ENCODE results near the gene NHS.
"Not testable (repeated sequence)": the region's sequence is repeated elsewhere in the genome, so short reads cannot be mapped to it uniquely, and the experiment has no call there.

The NHS gene

DNA sequence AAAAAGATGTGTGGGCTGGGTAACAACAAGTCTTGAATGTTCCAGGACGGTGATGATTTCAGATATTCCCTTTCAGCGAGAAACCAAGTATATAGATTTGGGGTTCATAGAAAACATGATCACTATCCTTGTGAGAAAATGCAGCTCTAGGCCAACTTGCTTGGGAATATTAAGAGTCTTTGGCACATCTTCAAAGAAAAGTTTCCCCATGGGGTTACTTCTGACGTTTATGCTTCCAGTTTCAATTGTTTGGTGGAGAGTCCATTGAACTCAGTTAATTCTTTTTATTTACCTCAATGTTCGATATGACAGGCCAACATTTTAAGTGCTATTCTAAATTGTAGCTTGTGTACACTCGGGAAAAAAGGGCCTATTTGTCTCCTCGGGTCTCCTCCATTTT lies 126.7 kb downstream of the NHS start:
- DNase-seq, result no peak

DNA sequence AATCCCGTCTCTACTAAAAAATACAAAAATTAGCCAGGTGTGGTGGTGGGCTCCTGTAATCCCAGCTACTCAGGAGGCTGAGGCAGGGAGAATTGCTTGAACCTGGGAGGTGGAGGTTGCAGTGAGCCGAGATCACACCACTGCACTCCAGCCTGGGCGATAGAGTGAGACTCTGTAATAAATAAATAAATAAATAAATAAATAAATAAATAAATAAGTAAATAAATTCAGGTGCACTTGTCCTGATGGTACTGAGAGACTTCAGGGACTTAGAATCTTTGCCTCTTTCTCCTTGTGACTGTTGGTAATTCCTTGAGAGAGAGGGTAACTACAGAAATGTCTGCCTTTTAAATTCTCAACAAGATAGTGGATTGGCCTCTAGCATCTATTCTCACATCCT lies 131.4 kb downstream of the NHS start:
- not testable (repeated sequence) for DNase-seq

DNA sequence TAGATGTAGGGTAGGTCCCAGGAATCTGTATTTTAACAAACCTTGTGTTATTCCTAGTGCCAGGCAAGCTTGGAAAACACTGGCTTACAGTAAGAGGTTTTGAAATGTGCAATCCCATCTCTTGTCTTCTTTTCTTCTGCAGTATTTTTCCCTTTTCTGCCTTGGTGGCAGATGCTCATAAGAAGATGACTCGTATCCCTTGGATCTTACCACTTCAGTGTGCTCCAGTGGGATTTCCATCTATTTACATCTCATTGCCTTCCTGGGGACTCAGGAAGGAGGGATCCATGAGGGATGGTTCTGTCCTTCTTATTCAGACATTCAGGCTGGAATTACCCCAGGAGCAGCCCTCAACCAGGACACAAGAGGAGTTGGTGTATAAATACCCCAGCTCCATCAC lies 136.6 kb downstream of the NHS start:
- no peak for DNase-seq

DNA sequence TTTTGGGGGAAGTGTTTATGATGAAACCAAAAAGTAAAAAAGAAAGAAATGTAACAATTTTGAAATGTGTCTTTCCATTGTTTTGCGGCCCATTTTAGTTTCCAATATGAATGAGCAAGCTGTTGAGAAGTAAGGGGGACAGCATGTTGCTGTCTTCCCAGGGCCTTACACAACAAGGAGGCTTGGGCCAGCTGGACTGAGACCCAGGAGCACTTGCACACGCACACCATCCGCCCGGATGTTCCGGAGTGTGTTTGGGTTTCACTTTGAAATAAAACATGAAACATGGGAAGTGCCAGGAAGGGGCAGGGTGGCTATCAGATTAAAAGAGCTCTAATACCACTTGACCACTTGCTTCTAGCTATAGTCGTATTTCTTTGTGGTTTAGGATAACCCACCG lies 144.4 kb downstream of the NHS start:
- DNase-seq, result no peak

DNA sequence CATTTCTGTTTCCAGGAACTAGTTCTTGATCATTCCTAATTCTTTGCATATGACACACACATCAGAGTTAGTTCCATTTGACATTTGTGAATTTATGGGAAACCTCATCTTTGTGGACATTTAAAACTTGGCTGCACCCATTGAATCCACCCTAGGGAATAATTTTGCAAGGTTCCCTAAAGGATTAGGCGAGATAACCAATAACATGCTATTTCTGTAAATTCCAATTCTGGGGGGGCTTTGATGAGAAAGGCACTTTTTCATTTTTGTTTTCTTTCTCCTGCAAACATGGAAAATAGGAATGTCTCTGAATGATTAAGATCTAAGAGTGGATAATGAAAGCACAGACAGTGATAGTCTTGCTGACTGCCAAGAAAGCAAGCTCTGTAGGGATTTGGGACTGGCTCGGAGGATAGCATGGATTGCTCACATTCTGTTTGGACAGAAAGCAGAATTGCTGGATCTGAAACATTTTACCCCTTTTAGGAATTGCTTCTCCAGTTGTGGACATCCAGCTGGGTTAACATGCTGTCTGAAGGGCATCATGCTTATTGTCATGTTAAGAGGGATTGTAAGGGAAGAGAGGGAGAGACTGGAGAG lies 145.1 kb downstream of the NHS start:
- DNase-seq, result no peak

DNA sequence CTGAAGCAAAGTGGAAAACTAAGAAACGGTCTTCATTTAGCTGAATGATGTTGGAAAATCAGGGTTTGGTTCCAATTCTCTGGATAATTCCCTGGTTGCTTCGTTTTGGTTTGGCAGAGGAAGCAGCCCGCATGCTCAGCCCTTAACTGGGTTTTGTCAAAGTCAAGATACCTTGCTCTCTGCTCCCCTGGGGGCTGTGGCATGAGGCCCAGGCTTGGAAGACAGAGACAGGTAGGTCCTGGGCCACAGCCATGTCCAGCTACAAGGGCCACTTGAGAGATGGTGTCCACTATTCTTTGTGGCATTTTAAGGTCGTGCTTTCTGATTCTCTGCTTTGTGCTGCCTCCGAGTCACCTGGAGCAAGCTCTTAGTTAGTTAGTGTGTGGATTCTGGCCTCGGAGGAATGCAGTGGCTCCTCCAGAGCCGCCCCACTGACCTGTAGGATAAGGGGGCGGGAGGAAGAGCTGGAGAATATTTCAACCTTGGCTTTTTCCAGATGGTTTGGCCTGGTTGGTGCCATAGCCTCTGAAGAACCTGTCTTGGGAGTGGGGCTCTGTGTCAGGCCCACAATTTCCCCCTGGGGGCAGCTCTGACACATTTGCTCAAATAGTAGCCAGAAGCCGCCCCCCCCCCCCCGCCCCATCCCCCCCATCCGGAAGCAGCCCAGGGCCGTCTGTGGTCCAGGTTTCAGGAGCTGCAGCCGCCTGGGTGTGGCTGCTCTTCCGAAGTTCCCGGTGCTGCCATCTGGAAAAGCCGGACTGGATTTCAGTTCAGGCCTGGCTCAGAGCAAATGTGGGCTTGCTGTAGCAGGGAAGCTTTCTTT lies 147.1 kb downstream of the NHS start:
- DNase-seq, result no peak

DNA sequence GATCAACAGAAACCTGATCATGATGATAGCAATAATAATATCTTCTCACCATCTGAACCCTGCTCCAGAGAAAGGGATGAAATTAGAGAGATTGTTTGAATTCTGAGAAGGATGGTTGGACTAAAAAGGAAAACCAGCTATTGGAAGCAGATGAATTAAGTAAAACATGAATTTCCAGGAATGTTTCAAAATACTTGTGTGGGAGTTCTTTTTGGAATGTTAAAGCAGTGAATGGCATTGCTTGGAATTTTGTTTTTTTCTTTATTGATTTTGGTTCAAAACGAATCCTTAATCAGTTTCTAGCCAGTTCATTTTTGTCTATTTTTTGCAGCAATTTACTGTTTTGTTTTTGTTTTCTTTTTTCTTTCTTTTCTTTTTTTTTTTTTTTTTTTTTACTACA lies 150.3 kb downstream of the NHS start:
- DNase-seq, result no peak

DNA sequence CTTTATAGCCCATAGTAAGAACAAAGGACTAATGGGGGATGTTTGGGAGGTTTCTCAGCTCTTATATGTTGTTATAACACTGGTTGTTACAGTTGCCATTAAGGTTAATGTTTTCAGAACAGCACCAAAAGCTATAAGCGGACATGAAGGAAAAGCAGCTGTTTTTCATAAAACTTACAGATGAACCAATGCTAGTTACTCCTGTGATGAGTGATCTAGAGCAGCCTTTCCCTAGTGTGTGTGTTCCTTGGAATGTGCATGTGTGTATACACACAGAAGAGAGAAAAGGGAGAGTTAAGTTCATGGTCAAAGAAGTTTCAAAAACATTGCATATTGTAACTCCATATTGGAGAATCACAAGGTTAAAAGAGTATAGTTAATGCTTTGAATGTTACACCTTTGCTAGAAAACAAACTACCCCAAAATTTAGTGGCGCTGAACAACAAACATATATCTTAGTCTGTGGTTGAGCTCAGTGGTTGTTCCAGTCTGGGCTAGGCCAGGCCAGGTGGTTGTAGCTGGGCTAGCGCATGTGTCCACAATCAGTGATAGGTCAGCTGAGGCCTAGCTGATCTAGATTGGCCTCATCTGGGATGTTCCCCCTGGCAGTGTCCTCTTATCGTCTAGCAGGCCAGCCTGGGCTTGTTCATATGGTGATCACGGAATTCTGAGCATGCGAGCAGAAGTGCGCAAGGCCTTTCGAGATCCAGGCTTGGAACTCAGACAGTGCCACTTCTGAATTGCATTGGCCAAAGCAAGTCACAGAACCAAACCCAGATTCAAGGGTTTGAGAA lies 151.0 kb downstream of the NHS start:
- DNase-seq, result no peak

DNA sequence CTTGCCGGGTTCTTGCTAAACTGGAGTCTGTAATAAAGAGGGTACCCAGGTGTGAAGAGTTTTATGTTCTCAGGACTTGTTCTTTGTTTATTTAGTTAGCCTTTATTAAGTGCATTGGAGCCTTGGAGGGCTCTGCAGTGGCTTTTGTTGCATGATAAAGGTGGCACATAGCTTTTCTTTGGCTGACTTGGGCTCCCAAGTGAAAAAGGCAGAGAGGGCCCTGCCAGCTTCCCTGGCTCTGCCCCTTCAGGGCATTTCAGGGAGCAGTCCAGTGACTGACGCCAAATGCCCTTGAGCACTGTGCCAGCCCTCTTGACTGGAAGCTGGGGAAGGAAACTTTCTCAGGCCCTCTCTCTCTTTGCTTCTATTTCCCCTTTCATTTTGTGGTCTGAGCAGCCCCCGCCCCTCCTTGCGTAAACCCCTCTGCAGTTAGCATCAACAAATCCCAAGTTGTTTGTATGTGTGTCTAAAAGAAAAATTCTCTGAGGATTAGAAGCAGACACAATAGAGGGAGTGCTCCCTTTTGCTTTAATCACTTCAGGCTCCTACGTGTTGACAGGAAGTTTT lies 152.2 kb downstream of the NHS start:
- DNase-seq, result peak; percentile 33

DNA sequence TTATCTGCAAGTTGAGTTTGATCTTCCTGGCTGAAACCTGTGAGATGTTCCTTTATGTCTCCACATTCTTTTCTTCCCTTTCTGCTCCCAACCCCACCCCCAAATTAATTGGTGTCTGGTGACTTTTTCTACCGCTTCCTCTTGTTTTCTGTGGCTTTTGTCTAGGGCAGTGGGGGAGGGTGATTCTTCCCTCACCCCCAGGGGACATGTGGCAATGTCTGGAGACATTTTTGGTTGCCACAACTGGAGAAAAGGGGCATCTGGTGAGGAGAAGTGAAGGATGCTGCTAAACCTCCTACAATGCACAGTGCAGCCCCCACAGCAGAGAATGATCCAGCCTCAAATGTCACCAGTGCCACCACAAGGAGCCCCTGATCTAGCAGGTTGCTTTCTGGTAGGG lies 152.9 kb downstream of the NHS start:
- DNase-seq, result peak; percentile 39

DNA sequence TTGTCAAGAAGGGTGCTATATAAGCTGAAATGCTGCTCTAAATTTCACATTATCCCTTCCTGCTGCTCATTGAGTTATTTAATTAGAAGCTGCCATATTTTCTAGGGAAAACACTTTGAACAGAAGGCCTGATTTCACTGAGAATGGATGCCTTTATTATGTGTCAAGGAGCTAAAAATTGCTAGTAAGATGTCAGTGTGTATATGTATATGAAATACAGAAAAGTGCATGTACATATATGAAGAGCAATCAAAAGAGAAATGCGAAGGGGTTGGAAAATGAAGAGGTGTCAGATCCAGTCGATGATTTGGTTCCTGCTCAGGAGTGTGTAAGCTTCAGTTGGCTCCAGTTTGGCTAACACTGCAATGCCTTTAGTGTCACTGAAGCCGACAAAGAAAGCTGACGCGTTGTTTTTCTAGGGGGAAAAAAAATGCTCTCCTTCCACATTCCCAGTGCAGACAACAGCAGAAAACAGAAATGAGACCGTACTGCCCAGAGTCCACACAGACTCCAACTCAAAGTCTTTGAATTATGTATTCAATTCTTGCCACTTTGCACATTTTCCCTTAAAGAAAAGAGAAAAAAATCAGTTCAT lies 154.2 kb downstream of the NHS start:
- no peak for DNase-seq

DNA sequence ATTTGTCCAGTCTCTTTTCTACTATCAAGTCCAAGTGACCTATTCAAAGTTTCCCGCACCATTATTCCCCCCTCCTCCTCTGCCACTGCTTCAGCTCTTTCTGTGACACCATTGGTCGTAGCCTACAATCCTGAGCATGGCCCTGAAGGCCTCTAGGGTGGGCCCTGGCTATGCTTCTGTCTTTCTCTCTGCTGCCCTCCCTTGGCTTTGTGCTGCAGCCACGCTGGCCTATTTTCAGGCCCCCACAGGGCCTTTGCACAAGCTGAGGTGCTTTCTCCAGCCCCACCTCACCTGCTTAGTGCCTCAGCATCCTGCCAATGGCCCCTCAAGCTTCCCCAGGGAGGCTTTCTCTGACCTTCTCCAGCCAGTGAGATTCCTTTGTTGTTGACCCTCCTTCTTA lies 156.5 kb downstream of the NHS start:
- no peak for DNase-seq

DNA sequence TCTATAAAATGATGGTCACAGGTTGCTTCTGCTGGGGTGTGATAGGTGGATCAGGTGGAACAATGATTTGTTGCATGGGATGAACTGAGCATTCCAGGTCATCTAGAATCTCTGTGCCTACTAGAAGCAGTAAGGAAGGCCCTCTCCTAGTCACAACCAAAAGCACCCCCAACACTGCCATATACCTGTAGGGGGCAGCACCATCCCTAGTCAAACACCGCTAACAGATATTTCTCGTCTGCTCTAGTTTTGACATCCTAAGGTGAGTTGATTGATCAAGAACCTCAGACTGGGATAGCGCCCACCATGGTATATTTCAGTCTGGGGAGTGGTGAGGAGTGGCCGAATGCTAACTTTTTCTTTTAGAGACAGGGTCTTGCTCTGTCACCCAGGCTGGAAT lies 160.2 kb downstream of the NHS start:
- no peak for DNase-seq

DNA sequence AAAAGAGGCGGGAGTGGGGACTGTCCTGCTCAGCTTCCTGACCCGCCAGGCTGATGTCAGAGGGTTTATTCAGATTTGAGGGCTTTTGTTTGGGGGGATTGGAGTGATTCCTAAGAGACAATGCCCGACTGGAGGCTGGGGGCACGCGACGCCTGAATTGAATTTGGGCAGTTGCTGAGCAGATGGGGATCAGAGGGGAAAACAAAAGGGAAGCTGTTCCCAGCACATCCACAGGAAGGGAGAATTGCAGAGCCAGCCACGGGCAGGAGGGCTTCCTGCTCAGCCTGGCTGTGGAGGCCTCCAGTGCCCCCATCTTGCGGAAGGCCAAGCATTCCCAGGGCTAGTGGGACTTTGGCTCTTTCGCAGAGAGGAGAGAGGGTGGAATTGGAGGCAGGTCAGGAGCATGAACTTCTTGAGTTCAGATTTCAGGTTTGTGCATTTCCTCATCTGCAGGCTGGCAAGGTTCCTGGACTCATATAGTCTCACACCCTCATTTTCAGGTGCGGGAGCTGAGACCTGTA lies 162.8 kb downstream of the NHS start:
- no peak for DNase-seq

DNA sequence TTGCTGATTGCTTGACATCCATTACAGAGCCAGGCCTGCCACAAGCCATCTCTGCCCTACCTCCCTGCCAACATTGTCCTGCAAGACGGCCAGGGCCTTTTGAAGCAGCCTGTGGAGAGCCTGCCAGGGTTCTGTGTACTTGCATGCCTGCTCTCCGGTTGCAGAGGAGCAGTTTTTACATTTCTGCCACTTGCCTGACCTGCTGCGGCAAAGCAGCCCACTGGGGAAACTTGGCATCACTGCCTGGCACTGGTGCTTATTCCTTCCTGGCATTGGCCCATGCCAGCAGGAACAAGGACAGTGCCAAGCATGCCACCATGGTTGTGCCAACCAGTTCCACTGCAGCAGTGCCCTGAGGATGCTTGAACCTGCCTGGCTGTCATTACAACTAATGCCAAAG lies 167.1 kb downstream of the NHS start:
- no peak for DNase-seq

DNA sequence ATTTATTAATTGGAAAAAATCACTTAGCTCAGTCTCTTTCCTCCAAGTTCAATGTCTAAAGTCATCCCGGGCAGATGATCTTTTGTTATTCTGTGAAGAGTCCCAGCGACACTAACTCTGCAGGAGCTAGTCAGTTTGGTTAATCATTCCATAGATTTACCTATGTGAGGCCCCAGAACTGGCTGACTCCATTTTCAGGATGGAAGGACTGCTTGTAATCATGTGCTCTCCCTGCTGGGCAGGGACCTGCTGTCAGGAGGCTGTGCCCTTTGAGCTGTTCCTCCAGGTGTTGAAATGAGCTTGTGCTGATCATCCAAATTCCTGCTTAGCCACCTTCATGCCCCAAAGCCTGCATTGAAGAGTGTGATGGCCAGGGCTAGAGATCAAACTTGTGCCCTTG lies 169.8 kb downstream of the NHS start:
- DNase-seq, result no peak

DNA sequence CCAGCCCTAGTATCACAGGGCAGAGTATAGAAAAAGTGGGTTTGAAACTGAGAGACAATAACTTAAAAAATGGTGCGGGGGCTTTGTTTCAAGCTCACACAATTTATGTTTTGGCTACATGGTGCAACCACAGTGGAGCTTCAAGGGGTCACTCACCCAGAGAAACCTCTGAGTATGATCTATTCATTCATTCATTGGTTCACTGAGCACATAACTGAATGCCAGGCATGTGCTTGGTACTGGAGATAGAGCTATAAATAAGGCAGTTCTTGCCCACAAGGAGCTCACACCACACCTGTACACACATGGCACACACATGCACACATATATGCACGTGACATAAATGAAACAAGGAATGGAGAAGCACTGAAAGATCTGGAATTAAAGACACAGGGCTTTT lies 171.4 kb downstream of the NHS start:
- no peak for DNase-seq

DNA sequence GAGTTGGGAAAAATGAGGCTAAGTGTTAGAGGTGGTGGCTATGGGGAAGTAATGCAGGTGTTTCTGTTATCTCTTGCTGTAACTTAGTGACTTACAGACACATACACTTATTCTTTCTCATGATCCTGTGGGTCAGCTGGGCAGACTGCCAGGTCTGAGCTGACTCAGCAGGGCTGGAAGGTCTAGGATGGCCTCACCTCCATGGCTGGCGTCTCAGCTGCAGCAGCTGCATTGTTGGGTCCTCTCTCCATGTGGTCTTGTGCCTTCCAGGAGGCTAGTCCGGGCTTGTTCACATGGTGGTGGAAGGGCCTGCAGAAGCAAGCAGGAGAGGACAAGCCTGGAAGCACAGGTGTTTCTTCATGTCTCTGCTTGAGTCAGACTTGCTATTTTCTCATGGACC lies 172.7 kb downstream of the NHS start:
- no peak for DNase-seq

DNA sequence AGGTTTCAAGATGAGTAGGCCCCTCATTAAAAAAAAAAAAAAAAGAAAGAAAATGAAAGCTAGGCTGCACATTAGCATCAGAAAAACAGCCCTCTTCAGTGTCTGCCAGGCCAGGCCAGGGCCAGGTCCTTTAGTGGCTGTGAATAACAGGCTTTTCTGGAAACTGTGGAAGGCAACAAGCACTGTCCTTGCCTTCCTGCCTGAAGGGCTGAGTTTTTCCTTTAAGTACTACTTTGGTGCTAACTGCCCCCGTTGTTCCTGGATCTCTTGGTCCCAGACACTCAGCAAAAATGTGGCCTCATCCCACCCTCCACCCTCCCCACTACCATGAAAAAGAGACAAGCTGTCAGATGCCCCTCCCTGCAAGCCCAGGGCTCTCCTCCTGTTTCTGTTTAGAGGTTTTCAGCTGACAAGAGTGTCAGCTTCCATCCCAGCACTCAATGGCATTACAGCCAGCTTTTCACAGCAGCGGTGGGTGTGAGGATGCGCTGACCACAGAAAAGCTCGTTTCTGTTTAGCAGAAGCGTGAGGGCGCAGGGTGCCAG lies 174.2 kb downstream of the NHS start:
- no peak for DNase-seq

DNA sequence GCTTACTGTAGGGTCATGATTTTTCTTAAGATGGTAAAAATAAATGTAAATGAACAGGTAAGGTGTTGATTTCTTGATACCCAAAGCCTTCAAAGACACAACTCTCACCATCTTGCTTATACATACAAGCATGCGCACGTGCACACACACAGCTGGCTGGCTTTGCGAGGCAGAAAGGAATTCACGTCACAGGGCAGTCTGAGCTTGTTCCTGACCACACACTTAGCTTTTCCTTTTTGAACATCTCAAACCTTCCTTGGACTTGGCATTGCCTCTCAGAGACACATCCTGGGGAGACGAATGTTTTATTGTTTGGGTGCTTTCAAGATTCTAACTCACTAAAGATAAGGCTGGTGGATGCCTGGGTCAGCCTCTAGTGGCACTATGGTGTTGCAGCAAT lies 175.0 kb downstream of the NHS start:
- DNase-seq, result no peak

DNA sequence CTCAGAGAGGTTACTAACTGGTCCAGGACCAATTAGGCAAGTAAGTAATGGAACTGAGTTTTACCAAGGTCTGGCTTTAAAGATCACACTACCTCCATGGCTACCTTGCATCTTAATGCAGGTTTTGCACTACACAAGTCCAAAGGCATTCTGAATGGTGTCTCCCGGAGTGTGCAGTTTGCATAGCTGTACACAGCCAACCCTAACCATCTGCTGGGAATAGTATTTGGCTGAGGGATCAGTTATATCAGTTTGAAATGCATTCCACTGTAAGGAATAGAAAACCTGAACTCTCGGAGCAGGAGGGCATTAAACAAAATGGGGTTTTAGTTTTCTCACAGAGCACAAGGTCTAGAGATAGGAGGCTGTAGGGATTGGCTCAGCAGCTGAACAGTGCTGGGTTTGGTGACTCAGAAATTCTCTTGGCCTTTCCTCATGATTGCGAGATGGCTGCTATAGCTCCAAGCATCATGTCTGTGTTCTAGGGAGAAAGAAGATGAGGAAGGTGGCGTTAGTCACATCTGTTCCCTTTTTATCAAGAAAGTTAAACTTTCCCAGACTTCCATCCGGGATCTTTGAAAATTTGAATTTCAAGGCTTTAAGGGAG lies 177.1 kb downstream of the NHS start:
- no peak for DNase-seq

DNA sequence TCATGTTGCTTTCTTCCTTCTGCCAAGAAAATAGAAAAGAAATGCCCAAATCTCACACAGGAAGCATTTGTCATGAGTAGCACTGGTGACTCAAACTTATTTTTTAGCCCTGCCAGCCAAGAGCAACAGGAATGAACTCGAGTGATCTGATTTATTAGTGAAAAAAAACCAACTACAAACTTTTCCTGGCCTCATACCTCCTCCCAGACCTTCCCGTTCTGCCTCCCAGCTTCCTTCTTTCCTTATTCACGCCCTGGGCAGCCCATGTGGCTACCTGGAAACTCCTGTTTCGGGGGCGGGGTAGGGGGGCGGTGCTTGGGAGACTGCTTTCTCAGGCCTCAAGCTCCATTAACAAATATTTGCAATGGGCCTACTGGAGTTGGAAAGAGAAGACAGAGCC lies 178.5 kb downstream of the NHS start:
- no peak for DNase-seq
